ENCODE data around the gene ACVR2A.
A peak's percentile ranks its signal among the peaks of the same experiment; 100 is the strongest.

Gene ACVR2A

GRCh38 chr2:147844697-147845410, at the start of gene ACVR2A:
ACVR2A (plus strand) TSS chr2:147845029; CDS start chr2:147845153, 124 bp downstream.
- DNase-seq, result peak; percentile 78

GRCh38 chr2:147800316-147800715, 44.5 kb upstream of the ACVR2A start:
- no peak for DNase-seq

- DNase-seq, result no peak
Measured at GRCh38 chr2:147806846-147807245, 38.0 kb upstream of the ACVR2A start.

- no peak for DNase-seq
Measured at GRCh38 chr2:147808520-147808919, 36.3 kb upstream of the ACVR2A start.

GRCh38 chr2:147810883-147811765, 33.7 kb upstream of the ACVR2A start:
- no peak for DNase-seq

- DNase-seq, result no peak
Measured at GRCh38 chr2:147818741-147819140, 26.1 kb upstream of the ACVR2A start.

- no peak for DNase-seq
Measured at GRCh38 chr2:147824620-147825019, 20.2 kb upstream of the ACVR2A start.

GRCh38 chr2:147826278-147827087, 18.3 kb upstream of the ACVR2A start:
- no peak for DNase-seq

- DNase-seq, result no peak
Measured at GRCh38 chr2:147827088-147827375, 17.8 kb upstream of the ACVR2A start.

- DNase-seq, result no peak
Measured at GRCh38 chr2:147829106-147829505, 15.7 kb upstream of the ACVR2A start.

GRCh38 chr2:147836099-147836498, 8.7 kb upstream of the ACVR2A start:
- DNase-seq, result no peak

- no peak for DNase-seq
Measured at GRCh38 chr2:147843391-147843863, 1.4 kb upstream of the ACVR2A start.

GRCh38 chr2:147843864-147844696, 749 bp upstream of the ACVR2A start:
- peak; percentile 90 for DNase-seq

- DNase-seq, result peak; percentile 29
Measured at GRCh38 chr2:147845411-147845971, 662 bp downstream of the ACVR2A start.

- DNase-seq, result no peak
Measured at GRCh38 chr2:147846412-147847081, 1.7 kb downstream of the ACVR2A start.

- no peak for DNase-seq
Measured at GRCh38 chr2:147847746-147848391, 3.0 kb downstream of the ACVR2A start.

- DNase-seq, result no peak
Measured at GRCh38 chr2:147850838-147851237, 6.0 kb downstream of the ACVR2A start.

- DNase-seq, result no peak
Measured at GRCh38 chr2:147851244-147851930, 6.6 kb downstream of the ACVR2A start.

GRCh38 chr2:147854557-147855134, 9.8 kb downstream of the ACVR2A start:
- no peak for DNase-seq

GRCh38 chr2:147855316-147855715, 10.5 kb downstream of the ACVR2A start:
- DNase-seq, result no peak
